PFSK-1 (cell line): ENCODE data around the gene TAS1R2.

Experiments
- FOXP2 ChIP-seq: optimal IDR thresholded peaks from 2 replicates; pipeline ENCODE3; 2011; ENCODE audit warnings: borderline replicate concordance, control low read depth, inconsistent platforms; ENCODE audit not compliant: insufficient read depth; ENCODE audit errors: extremely low read length, extremely low read depth
- POLR2AphosphoS5 ChIP-seq: IDR thresholded peaks from 2 replicates; pipeline ENCODE4 v1.6.1; 2012; ENCODE audit warnings: low read depth, mild to moderate bottlenecking, control low read depth, low read length, moderate library complexity
- REST ChIP-seq, 2 experiments: IDR thresholded peaks; 2 replicates each; pipeline versions ENCODE4 v1.6.1 to v1.8.0; 2011 to 2012; ENCODE audit warnings: low read depth in 2 of 2, low read length in 2 of 2, control low read depth in 1 of 2, inconsistent platforms in 1 of 2, mild to moderate bottlenecking in 1 of 2, moderate library complexity in 1 of 2; ENCODE audit not compliant: insufficient read depth in 1 of 2
- SIN3A ChIP-seq: IDR thresholded peaks from 2 replicates; pipeline ENCODE4 v1.6.1; 2012; ENCODE audit warnings: mild to moderate bottlenecking, low read length, moderate library complexity, borderline replicate concordance; ENCODE audit not compliant: insufficient read depth
- TAF1 ChIP-seq: IDR thresholded peaks from 2 replicates; pipeline ENCODE4 v1.6.1; 2012; ENCODE audit warnings: low read length, control low read depth, borderline replicate concordance; ENCODE audit not compliant: insufficient read depth

DNA sequence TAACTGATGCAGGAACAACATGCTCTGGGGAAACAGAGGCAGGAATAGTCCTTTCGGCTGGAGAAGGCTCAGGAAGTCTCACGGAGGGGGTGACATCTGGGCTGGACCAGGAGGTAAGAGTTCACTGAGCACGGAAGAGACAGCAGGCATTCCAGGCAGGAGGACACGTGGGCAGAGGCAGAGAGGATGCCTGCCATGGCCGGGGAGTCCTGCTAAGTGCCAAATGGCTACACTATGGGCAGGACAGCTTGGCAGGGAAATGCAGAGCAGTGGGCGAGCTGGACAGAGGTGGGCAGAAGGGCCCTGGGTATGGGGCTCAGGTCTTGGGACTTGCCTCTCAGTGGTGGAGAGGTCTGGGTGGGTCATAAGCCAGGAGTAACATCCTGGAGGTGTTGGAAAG, 25.3 kb upstream of the TAS1R2 start:
- TF ChIP-seq POLR2AphosphoS5 = no peak
- no peak for TF ChIP-seq FOXP2
- TF ChIP-seq REST (IDR thresholded peaks at IDR 0.05; ENCODE audit: insufficient read depth in 1 of 2, low read depth in 2 of 2, low read length in 2 of 2) = no peak
- TF ChIP-seq TAF1 = no peak
- no peak for TF ChIP-seq SIN3A
